Measurements from ENCODE around the gene PARVA.

DNA sequence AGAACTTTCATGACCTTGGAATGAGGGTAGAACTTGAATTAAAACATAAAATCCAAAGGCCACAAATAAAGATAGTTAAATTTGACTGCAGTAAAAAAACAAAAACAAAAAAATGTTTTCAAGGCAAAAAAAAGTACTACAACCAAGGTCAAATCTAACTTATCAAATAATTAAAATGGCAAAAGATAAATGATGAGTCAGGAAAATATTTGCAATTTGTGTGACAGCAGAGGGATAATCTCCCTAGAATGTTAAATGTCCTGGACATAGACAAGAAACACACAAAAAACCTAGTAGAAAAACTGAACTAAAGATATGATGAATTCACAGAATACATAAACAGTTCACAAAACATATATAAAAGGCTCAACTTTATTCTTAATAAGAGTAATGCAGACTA is 186.6 kb downstream of the PARVA start:
- TF ChIP-seq POLR2AphosphoS5 (IDR thresholded peaks at IDR 0.05), result no peak
- TF ChIP-seq, protein P1, sequence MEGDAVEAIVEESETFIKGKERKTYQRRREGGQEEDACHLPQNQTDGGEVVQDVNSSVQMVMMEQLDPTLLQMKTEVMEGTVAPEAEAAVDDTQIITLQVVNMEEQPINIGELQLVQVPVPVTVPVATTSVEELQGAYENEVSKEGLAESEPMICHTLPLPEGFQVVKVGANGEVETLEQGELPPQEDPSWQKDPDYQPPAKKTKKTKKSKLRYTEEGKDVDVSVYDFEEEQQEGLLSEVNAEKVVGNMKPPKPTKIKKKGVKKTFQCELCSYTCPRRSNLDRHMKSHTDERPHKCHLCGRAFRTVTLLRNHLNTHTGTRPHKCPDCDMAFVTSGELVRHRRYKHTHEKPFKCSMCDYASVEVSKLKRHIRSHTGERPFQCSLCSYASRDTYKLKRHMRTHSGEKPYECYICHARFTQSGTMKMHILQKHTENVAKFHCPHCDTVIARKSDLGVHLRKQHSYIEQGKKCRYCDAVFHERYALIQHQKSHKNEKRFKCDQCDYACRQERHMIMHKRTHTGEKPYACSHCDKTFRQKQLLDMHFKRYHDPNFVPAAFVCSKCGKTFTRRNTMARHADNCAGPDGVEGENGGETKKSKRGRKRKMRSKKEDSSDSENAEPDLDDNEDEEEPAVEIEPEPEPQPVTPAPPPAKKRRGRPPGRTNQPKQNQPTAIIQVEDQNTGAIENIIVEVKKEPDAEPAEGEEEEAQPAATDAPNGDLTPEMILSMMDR (IDR thresholded peaks at IDR 0.05), result no peak
- TF ChIP-seq POLR2A (IDR thresholded peaks at IDR 0.05), result no peak
- TF ChIP-seq EP300 (IDR thresholded peaks at IDR 0.05), result no peak

Measured in stomach (tissue), 4 donors.